Measurements from ENCODE around the gene MVB12B.

MVB12B gene

DNA sequence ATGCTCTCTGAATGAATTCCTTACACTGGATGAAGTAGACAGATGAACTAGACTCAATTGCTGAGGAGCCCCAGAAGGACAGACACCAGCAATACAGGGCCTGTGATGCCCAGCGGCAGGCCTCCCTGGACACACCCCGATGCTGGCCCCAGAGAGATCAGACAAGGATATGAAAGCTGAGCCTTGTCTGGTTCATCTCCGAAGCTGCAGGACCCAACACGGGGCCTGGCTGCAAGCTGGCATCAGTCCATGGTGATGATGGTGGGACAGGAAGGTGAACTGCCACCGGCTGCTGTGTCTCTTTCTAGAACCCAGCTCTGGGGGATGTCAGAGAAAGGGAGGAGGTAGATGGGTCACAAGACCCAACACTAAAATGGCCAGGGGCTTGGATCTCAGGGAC lies 183.1 kb downstream of the MVB12B start:
- DNase-seq (ENCODE audit: low read depth, low spot score): no peak
- Histone ChIP-seq H3K4me3 (ENCODE audit: insufficient read length, low read depth) (no peak overlapping the region), H3K9me3 (ENCODE audit: insufficient read depth, low read length) (no peaks in the 10 kb centered on the region), H3K4me1 (ENCODE audit: insufficient read depth, insufficient read length) (peaks cover 17% of the 10 kb centered on the region), H3K36me3 (ENCODE audit: insufficient read depth, insufficient read length, low read length) (no peaks in the 10 kb centered on the region), H3K9ac (ENCODE audit: insufficient read length, low read depth) (no peak overlapping the region), H3K27me3 (ENCODE audit: insufficient read depth, insufficient read length) (peaks cover 4% of the 10 kb centered on the region)
- no peak for TF ChIP-seq SUZ12 (IDR thresholded peaks at IDR 0.05; ENCODE audit: extremely low read depth, insufficient read depth, insufficient read length)
- TF ChIP-seq YY1 (IDR thresholded peaks at IDR 0.05; ENCODE audit: insufficient read depth, insufficient read length): no peak
- TF ChIP-seq ZNF274 (IDR thresholded peaks at IDR 0.05; ENCODE audit: low read depth, low read length): no peak

DNA sequence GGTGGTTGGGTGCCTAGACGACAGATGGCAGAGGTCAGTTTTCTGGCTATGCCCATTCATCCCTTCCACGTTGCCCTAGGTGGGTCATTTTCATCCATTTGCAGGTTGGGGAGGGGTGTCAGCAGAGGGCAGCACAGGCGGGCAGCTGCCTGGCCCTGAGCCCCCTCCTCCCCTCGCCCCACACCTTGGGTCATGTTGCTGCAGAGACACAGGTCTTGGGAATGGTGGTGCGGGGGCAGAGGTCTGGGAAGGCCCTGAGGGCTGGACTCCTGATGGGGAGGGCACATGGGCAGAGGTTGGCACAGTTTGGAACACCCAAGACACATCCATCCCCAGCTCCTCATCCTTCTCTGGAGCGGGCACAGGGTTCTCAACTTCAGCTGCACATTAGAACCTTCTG lies 183.9 kb downstream of the MVB12B start:
- H3K4me1 ChIP-seq (ENCODE audit: insufficient read depth, insufficient read length): peaks cover 19% of the 10 kb centered on the region
- no peak overlapping the region for H3K4me3 ChIP-seq (ENCODE audit: insufficient read length, low read depth)
- H3K36me3 ChIP-seq (ENCODE audit: insufficient read depth, insufficient read length, low read length): no peaks in the 10 kb centered on the region
- H3K9ac ChIP-seq (ENCODE audit: insufficient read length, low read depth): no peak overlapping the region
- DNase-seq (ENCODE audit: low read depth, low spot score): no peak
- no peak for TF ChIP-seq YY1 (IDR thresholded peaks at IDR 0.05; ENCODE audit: insufficient read depth, insufficient read length)
- no peak for TF ChIP-seq SUZ12 (IDR thresholded peaks at IDR 0.05; ENCODE audit: extremely low read depth, insufficient read depth, insufficient read length)
- TF ChIP-seq ZNF274 (IDR thresholded peaks at IDR 0.05; ENCODE audit: low read depth, low read length): no peak
- H3K9me3 ChIP-seq (ENCODE audit: insufficient read depth, low read length): no peaks in the 10 kb centered on the region
- peaks cover 12% of the 10 kb centered on the region for H3K27me3 ChIP-seq (ENCODE audit: insufficient read depth, insufficient read length)

DNA sequence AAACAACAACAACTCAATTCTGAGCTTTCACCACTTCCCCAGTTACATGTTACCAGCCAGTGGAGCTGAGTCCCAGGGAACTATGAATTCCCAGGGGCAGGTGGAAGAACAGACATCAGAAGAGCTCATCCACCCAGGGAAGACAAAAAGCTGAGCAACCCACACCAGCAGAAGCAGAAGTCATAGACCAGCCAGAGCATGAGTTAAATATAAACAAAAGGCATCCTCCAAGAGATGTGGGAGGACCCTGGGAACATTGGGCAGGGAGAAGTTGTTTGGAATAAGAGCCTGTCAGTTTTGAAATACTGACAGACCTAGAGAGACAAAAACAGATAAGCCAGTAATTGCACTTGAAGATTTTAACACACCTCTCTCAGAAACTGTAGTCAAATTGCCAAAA lies 184.8 kb downstream of the MVB12B start:
- H3K4me1 ChIP-seq (ENCODE audit: insufficient read depth, insufficient read length): peaks cover 22% of the 10 kb centered on the region
- DNase-seq (ENCODE audit: low read depth, low spot score): no peak
- H3K9ac ChIP-seq (ENCODE audit: insufficient read length, low read depth): no peak overlapping the region
- TF ChIP-seq YY1 (IDR thresholded peaks at IDR 0.05; ENCODE audit: insufficient read depth, insufficient read length) (no peak), SUZ12 (IDR thresholded peaks at IDR 0.05; ENCODE audit: extremely low read depth, insufficient read depth, insufficient read length) (no peak), ZNF274 (IDR thresholded peaks at IDR 0.05; ENCODE audit: low read depth, low read length) (no peak)
- H3K27me3 ChIP-seq (ENCODE audit: insufficient read depth, insufficient read length): peaks cover 19% of the 10 kb centered on the region
- H3K4me3 ChIP-seq (ENCODE audit: insufficient read length, low read depth): no peak overlapping the region
- no peaks in the 10 kb centered on the region for H3K36me3 ChIP-seq (ENCODE audit: insufficient read depth, insufficient read length, low read length)
- H3K9me3 ChIP-seq (ENCODE audit: insufficient read depth, low read length): no peaks in the 10 kb centered on the region

DNA sequence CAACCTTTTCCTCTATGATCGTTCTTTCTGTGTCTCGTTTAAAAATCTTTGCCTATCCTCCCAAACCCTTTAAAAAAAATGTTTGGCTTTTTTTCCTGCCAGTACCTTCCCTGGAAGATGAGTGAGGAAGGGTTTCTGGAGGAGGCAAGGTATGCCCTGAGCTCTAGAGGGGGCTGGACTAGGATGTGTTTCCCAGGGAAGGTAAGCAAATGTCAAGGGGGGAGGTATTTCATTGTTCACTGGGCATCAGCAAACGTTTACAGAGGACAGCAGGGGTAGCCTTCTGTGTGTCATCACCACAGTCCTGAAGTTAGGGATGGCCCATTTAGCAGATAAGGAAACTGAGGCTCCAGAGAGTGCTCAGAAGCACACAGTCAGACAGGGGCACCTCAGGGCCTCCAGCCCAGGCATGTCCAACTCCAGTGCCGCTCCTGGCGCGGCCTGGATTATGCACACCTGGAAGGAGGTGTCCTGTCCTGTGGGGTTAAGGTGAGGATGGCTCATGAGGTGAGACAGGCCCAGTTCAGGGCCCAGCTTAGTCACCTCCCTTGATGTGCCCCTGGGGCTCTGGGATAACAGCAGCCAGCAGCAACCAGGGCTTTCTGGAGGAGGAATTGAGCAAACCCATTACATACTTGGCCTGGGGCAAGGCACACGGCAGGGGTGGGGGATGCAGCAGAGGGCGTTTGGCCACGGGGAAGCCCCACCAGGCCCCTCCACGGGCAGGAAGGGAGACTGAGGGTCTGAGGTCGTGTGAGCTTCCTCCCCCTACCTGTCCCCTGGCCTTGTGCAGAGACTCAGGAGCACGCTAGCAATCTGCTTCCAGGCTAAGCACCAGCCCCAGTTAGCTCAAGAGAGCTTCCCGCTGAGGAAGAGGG lies 186.8 kb downstream of the MVB12B start:
- Histone ChIP-seq H3K4me1 (ENCODE audit: insufficient read depth, insufficient read length) (peaks cover 15% of the 10 kb centered on the region), H3K4me3 (ENCODE audit: insufficient read length, low read depth) (peak overlapping the region; percentile 36), H3K36me3 (ENCODE audit: insufficient read depth, insufficient read length, low read length) (no peaks in the 10 kb centered on the region), H3K9ac (ENCODE audit: insufficient read length, low read depth) (peak overlapping the region; percentile 23), H3K27me3 (ENCODE audit: insufficient read depth, insufficient read length) (peaks cover 37% of the 10 kb centered on the region), H3K9me3 (ENCODE audit: insufficient read depth, low read length) (no peaks in the 10 kb centered on the region)
- TF ChIP-seq YY1 (IDR thresholded peaks at IDR 0.05; ENCODE audit: insufficient read depth, insufficient read length) (no peak), SUZ12 (IDR thresholded peaks at IDR 0.05; ENCODE audit: extremely low read depth, insufficient read depth, insufficient read length) (no peak), ZNF274 (IDR thresholded peaks at IDR 0.05; ENCODE audit: low read depth, low read length) (no peak)
- no peak for DNase-seq (ENCODE audit: low read depth, low spot score)

- no peaks in the 10 kb centered on the region for H3K9me3 ChIP-seq (ENCODE audit: insufficient read depth, low read length)
- peaks cover 15% of the 10 kb centered on the region for H3K4me1 ChIP-seq (ENCODE audit: insufficient read depth, insufficient read length)
- H3K4me3 ChIP-seq (ENCODE audit: insufficient read length, low read depth): peak overlapping the region; percentile 36
- peak; percentile 79 for DNase-seq (ENCODE audit: low read depth, low spot score)
- peaks cover 43% of the 10 kb centered on the region for H3K27me3 ChIP-seq (ENCODE audit: insufficient read depth, insufficient read length)
- H3K9ac ChIP-seq (ENCODE audit: insufficient read length, low read depth): peak overlapping the region; percentile 33
- no peak for TF ChIP-seq ZNF274 (IDR thresholded peaks at IDR 0.05; ENCODE audit: low read depth, low read length)
- no peak for TF ChIP-seq SUZ12 (IDR thresholded peaks at IDR 0.05; ENCODE audit: extremely low read depth, insufficient read depth, insufficient read length)
- no peak for TF ChIP-seq YY1 (IDR thresholded peaks at IDR 0.05; ENCODE audit: insufficient read depth, insufficient read length)
- H3K36me3 ChIP-seq (ENCODE audit: insufficient read depth, insufficient read length, low read length): no peaks in the 10 kb centered on the region
Measured at GRCh38 chr9:126514037-126514821, 187.6 kb downstream of the MVB12B start.

DNA sequence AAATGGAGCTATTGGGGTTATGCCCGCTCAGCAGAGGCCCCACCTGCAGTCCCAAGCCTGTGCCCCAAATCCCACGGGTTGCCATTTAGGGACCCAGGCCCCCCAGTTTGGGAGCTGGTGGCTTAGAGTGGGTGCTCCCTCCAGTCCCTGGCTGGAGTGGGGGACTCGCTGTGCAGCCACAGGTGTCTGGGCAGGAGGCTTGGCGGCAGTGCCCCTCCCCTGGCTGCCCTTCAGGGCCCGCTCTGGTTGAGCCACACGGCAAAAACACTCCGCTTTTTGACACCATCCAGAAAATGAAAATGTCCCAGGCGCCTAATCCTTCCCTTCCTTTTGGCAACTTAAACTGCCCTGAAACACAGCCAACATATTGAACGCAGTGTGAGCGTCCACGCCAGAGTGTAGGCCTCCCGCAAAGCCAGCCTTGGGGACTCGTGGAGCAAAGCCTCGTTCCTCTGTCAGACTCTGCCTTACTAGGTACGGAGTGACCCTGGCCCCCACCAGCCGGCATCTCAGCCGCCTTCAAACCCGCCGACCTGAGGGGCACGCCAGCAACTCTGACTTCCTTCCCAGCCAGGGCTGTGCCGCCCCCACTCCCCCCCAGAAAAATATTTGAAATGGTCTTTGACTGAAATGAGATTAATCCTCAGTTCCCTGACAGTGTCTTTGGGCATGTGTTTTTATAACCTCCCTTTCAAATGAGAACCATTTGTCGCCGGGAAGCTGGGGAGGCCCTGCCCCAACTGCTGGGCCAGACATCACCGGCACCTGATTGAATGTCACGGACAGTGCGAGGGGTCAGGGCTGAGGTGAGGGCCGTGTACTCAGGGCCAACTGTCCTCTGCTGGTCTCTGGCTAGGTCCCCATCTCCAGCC lies 188.6 kb downstream of the MVB12B start:
- Histone ChIP-seq H3K4me1 (ENCODE audit: insufficient read depth, insufficient read length) (peaks cover 15% of the 10 kb centered on the region), H3K4me3 (ENCODE audit: insufficient read length, low read depth) (no peak overlapping the region), H3K9me3 (ENCODE audit: insufficient read depth, low read length) (no peaks in the 10 kb centered on the region), H3K27me3 (ENCODE audit: insufficient read depth, insufficient read length) (peaks cover 43% of the 10 kb centered on the region), H3K36me3 (ENCODE audit: insufficient read depth, insufficient read length, low read length) (no peaks in the 10 kb centered on the region), H3K9ac (ENCODE audit: insufficient read length, low read depth) (no peak overlapping the region)
- DNase-seq (ENCODE audit: low read depth, low spot score): no peak
- TF ChIP-seq ZNF274 (IDR thresholded peaks at IDR 0.05; ENCODE audit: low read depth, low read length): no peak
- TF ChIP-seq YY1 (IDR thresholded peaks at IDR 0.05; ENCODE audit: insufficient read depth, insufficient read length): no peak
- TF ChIP-seq SUZ12 (IDR thresholded peaks at IDR 0.05; ENCODE audit: extremely low read depth, insufficient read depth, insufficient read length): no peak
